GM12875 (cell line): ENCODE measurements around the gene INPP5A.

Experiments used
- H3K4me3 ChIP-seq: one replicate; pipeline ENCODE4 v1.5.1; 2011; ENCODE audit warnings: low read depth, low read length, control low read depth
- TF ChIP-seq, protein P1 (sequence below): IDR thresholded peaks from 2 replicates; pipeline ENCODE4 v1.5.1; 2011; ENCODE audit warnings: low read depth, mild to moderate bottlenecking, control low read depth, inconsistent platforms, low read length, moderate library complexity, borderline replicate concordance; ENCODE audit not compliant: insufficient read depth

INPP5A gene

DNA sequence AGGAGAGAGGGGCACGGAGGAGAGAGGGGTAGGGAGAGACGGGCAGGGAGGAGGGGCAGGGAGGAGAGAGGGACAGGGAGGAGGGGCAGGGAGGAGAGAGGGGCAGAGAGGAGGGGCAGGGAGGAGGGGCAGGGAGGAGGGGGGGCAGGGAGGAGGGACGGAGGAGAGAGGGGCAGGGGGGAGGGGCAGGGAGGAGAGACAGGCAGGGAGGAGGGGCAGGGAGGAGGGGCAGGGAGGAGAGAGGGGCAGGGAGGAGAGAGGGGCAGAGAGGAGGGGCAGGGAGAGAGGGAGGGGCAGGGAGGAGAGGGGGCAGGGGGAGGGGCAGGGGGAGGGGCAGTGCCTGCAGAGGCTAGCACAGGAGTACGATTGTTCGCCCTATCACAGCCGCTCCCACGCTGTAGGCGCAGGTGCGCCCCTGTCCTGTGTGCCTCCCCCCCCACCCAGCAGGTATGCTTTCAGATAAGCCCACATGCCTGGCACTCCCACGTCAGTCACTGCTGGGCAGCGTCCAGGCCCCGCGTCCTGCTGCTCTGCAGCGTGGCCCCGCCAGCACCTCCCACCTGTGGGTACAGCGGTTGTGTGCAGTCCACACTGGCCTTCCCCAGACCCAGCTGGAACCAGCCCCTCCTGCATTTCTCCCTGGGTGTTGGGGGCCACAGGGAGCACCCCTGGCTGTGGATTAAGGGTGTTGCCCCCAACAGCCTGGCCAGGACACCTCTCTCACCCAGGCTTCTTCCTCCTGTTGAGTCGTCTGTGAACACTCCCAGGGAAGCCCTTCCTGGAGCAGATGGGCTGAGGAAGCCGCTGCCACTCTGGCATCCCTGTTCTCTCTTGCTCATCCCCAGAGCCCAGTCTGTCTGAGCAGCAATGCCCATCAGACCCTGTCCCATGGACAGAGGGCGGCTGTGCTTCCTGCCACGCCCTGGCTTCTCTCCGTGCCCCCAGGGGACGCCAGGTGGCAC, 237.6 kb downstream of the INPP5A start:
- H3K4me3 ChIP-seq = no peak overlapping the region
- TF ChIP-seq, protein P1, sequence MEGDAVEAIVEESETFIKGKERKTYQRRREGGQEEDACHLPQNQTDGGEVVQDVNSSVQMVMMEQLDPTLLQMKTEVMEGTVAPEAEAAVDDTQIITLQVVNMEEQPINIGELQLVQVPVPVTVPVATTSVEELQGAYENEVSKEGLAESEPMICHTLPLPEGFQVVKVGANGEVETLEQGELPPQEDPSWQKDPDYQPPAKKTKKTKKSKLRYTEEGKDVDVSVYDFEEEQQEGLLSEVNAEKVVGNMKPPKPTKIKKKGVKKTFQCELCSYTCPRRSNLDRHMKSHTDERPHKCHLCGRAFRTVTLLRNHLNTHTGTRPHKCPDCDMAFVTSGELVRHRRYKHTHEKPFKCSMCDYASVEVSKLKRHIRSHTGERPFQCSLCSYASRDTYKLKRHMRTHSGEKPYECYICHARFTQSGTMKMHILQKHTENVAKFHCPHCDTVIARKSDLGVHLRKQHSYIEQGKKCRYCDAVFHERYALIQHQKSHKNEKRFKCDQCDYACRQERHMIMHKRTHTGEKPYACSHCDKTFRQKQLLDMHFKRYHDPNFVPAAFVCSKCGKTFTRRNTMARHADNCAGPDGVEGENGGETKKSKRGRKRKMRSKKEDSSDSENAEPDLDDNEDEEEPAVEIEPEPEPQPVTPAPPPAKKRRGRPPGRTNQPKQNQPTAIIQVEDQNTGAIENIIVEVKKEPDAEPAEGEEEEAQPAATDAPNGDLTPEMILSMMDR = no peak

DNA sequence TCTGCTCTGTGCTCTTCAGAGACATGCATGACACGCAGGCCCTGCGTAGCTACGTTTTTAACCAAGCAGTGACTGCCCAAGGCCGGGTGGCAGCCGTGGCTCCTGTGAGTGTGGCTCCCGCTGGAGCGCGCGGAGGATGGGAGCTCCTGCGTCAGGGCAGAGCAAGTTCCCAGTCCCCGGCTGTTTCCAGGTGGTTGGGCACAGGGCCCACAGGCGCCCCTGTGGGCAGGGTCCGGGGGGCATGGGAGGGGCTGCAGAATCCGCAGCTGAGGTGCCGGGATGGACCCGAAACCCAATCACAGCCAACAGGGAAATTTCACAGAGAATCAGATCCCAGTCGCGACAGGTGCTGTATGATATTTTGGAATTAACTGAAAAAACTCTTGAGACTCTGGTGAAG, 238.6 kb downstream of the INPP5A start:
- no peak overlapping the region for H3K4me3 ChIP-seq
- TF ChIP-seq, protein P1 = no peak

DNA sequence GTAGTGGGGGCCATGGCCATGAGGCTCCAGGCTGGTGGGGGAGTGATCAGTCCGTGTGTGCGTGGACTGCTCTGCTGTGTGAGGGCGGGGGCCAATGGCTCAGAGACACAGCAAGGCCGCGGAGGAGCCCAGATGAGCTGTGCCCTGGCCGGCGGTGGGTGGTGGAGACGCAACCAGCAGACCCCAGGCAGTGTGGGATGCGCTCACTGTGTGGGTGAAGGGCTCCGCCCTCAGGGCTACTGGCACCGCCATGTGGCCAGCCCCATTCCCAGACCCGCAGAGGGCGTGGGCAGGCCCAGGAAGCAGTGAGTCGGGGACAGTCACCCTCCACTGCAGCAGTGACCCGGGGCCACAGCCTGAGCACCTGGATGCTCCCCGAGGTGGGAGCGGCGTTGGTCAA, 239.2 kb downstream of the INPP5A start:
- TF ChIP-seq, protein P1 = no peak
- H3K4me3 ChIP-seq = no peak overlapping the region

DNA sequence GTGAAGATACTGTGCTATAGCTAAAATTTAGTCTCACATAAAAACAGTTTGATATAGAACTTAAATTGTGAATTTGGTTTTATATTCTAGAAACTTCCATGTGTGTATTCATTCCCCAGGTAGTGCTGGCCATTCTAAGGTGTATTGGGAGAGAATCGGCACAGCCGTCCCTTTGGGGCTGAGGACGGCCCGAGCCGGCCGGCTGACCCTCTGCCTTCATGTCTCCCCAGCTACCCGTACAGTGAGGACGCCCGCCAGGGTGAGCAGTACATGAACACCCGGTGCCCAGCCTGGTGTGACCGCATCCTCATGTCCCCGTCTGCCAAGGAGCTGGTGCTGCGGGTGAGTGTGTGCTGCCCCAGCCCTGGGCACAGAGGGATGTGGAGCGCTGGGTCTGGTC, 239.9 kb downstream of the INPP5A start:
- TF ChIP-seq, protein P1 = no peak

DNA sequence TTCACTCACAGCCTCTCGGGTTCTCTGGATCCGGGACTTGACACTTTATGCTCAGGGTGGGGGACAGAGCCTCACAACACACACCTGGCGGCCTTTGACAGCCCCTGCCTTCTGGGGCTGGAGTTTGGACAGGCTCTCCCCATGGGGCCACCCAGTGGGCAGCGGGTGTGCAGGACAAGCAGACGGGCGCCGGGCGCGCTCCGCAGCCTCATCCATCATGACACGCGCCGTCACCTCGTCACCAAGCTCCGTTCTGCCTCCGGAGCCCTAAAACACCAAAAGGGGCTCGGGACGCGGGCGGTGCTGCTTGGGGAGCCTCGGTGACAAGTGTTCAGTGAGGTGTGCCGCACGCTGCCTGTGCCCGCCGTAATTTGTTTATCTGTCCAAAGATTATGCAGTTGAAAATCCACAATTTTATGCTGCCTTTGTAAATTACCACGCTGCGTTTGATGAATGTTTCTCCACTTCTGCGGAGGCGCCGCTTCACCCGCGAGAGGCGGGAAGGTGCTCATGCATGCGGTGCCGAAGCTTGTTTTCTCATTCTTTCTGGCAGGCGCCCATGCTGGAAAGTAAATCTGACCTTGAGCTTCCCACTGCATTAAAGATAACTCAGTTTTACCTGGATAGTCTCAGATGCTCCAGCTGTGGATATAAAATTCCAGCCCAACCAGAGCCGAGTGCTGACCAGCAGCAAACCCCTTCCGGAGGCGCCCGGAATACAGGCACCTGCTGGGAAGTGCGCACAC, 242.1 kb downstream of the INPP5A start:
- no peak overlapping the region for H3K4me3 ChIP-seq
- TF ChIP-seq, protein P1 = no peak

More for the DNA sequence above, 239.9 kb downstream of the INPP5A start:
- no peak overlapping the region for H3K4me3 ChIP-seq

DNA sequence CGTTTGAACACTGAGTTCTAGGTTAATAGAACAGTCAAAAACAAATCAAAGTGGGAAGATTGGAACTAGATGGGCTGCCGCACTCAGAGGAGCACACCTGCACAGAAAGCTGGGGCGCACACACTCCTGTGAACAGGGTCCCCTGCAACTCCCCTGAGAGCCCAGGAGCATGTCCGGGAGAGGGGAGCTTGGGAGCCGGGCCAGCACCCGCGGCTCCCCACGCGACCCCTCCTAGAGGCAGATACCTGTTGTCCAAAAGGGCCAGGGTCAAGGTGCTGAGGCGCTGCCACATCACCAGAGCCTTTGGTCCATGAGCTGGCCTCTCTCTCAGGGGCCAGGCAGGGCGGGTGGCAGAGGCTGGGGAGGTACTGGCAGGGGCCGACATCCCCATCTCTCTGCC, 242.8 kb downstream of the INPP5A start:
- TF ChIP-seq, protein P1 = no peak

More for the DNA sequence above, 242.8 kb downstream of the INPP5A start:
- no peak overlapping the region for H3K4me3 ChIP-seq
